Right lobe of liver (tissue), 6 donors: ENCODE data around the gene DDX54. TPM values are rescaled to one million over a fixed set of nuclear protein-coding genes. Genes with fewer than 3 reads are reported as not detected.

ENCODE experiments used
- ATAC-seq, 4 donors: fragments of 200-7000 bp; cut with Tn5 transposase; one replicate each; pipeline ENCODE4 v1.9.1; 2020; ENCODE audit warnings: mild to moderate bottlenecking in 4 of 4, moderate library complexity in 4 of 4
- DNase-seq, 3 donors: peaks; one replicate each; pipeline ENCODE4 v3.0.0-alpha.2; 2020
- H3K27ac ChIP-seq, 3 donors: fragments of 200-600 bp; one replicate each; pipeline ENCODE4 v1.8.0; 2022
- H3K27me3 ChIP-seq, 2 donors: fragments of 200-600 bp; one replicate each; pipeline ENCODE4 v1.8.0; 2022
- H3K36me3 ChIP-seq, 4 donors: fragments of 200-600 bp; sonication (generic) in 1 of 4; one replicate each; pipeline versions ENCODE4 v1.5.1 to v1.8.0; 2017 to 2022; ENCODE audit warnings: control low read depth in 1 of 4
- H3K4me1 ChIP-seq, 4 donors: fragments of 200-600 bp; sonication (generic) in 1 of 4; one replicate each; pipeline versions ENCODE4 v1.5.1 to v1.8.0; 2017 to 2022; ENCODE audit warnings: control low read depth in 1 of 4
- H3K4me3 ChIP-seq, 3 donors: fragments of 200-600 bp; one replicate each; pipeline ENCODE4 v1.8.0; 2022
- H3K9me3 ChIP-seq, 4 donors: fragments of 200-600 bp; sonication (generic) in 1 of 4; one replicate each; pipeline versions ENCODE4 v1.5.1 to v1.8.0; 2017 to 2022; ENCODE audit warnings: control low read depth in 1 of 4
- POLR2A ChIP-seq: fragments of 450-650 bp; IDR thresholded peaks from one replicate; pipeline ENCODE4 v1.6.1; 2017; ENCODE audit warnings: antibody characterized with exemption, mild to moderate bottlenecking
- WGBS: methylation state at CpG from one replicate; pipeline ENCODE4 v1.1.6; 2018; ENCODE audit warnings: low coverage, low lambda C conversion rate; ENCODE audit not compliant: insufficient coverage; ENCODE audit errors: missing lambda C conversion rate; 5-methylcytosine and 5-hydroxymethylcytosine counted together
- intact Hi-C, 2 donors: fragments of 100-400 bp; cut with DNase I; formaldehyde crosslinking; loops; one replicate each; pipeline versions ENCODE4 v1.11.2 to v1.14.1; 2022
- total RNA-seq, 6 experiments: library from RNA; depleted of rRNA in 2 of 6; stranded (reverse); fragments of >200 nt in 2 of 6; fragmentation: NEBNext Ultra II Directional in 3 of 6; extraction: Animal tissue kit (Norgen Biotek cat#: 25700) in 3 of 6; gene quantifications; one replicate each; pipeline versions ENCODE4 v1.1.0 to v1.2.4, GENCODE V29; 2016 to 2023
- TF ChIP-seq, protein P1 (sequence below), 4 donors: fragments of 200-600 bp in 3 of 4; fragments of 450-650 bp in 1 of 4; IDR thresholded peaks; one replicate each; pipeline versions ENCODE4 v1.5.1 to v1.8.0; 2016 to 2022; ENCODE audit warnings: antibody characterized with exemption in 4 of 4, mild to moderate bottlenecking in 2 of 4
- donor health status: DM: no; HTN: yes; CAD: no.
- donor health status: DM: no; HTN: no; CAD: no.
- donor health status: DM: no; HTN: no; CAD: no.
- donor health status: DM: no; HTN: yes; CAD: no.
- donor health status: DM: no; HTN: yes; CAD: no.

DDX54 gene
- total RNA-seq, 6 experiments from 2014 or later, result 22.8 to 43.8 (median 31.1) TPM

GRCh38 chr12:113135178-113136127 is 49.8 kb downstream of the DDX54 start, which contains the start of gene RASAL1:
Gene RASAL1 (minus strand): TSS chr12:113135761. CDS start chr12:113135462, 299 bp downstream.
- Histone ChIP-seq H3K4me3 (peak within 1 kb of the TSS in 1 of 3 donors; percentile 13), H3K9me3 (no peaks in the 10 kb centered on the region), H3K27ac (no peak within 1 kb of the TSS), H3K36me3 (no peaks in the 10 kb centered on the region), H3K4me1 (no peaks in the 10 kb centered on the region), H3K27me3 (no peaks in the 10 kb centered on the region)
- ATAC-seq, result peak; percentile 63 to 82 (median 66)
- TF ChIP-seq, protein P1, sequence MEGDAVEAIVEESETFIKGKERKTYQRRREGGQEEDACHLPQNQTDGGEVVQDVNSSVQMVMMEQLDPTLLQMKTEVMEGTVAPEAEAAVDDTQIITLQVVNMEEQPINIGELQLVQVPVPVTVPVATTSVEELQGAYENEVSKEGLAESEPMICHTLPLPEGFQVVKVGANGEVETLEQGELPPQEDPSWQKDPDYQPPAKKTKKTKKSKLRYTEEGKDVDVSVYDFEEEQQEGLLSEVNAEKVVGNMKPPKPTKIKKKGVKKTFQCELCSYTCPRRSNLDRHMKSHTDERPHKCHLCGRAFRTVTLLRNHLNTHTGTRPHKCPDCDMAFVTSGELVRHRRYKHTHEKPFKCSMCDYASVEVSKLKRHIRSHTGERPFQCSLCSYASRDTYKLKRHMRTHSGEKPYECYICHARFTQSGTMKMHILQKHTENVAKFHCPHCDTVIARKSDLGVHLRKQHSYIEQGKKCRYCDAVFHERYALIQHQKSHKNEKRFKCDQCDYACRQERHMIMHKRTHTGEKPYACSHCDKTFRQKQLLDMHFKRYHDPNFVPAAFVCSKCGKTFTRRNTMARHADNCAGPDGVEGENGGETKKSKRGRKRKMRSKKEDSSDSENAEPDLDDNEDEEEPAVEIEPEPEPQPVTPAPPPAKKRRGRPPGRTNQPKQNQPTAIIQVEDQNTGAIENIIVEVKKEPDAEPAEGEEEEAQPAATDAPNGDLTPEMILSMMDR (IDR thresholded peaks at IDR 0.05), result peak; percentile 18 to 48 (median 39)
- no peak for TF ChIP-seq POLR2A
- WGBS, result 2% methylated on average over 11 of the region's 68 CpGs
- intact Hi-C loops, result no loop called here
- peak in 2 of 3 donors; percentile 35 to 52 for DNase-seq

DNA sequence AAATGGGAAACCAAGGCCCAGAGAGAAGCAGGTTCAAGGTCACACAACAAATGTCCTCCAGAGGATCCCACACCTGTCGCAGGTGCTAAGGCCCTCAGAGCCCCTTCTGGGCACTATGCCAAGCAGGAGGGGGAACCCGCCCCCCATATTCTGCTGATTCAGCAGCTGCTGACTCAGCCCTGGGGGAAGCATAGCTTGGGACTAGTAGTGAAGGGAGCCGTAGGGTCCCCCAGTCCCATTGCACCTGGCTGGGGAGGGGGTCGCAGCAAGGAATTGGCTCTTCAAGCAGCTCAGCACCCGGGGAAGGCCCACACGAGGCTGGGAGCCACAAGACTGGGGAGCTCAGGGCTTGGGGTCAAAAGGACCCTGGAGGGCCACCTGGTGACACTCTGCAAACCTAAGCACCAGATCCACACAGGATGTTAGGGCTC is 50.7 kb downstream of the DDX54 start:
- 33% methylated on average over 1 of the region's 6 CpGs for WGBS
- Histone ChIP-seq H3K27me3 (no peaks in the 10 kb centered on the region), H3K4me3 (no peak overlapping the region), H3K9me3 (no peaks in the 10 kb centered on the region), H3K27ac (no peak overlapping the region), H3K4me1 (no peaks in the 10 kb centered on the region), H3K36me3 (no peaks in the 10 kb centered on the region)
- no peak for TF ChIP-seq POLR2A
- TF ChIP-seq, protein P1 (IDR thresholded peaks at IDR 0.05), result no peak
- intact Hi-C loops, result no loop called here
- ATAC-seq (no peak), DNase-seq (peak in 1 of 3 donors; percentile 39)

GRCh38 chr12:113134071-113134470 is 51.2 kb downstream of the DDX54 start:
- ATAC-seq (no peak), DNase-seq (no peak)
- Histone ChIP-seq H3K4me3 (no peak overlapping the region), H3K9me3 (no peaks in the 10 kb centered on the region), H3K27me3 (no peaks in the 10 kb centered on the region), H3K27ac (no peak overlapping the region), H3K4me1 (no peaks in the 10 kb centered on the region), H3K36me3 (no peaks in the 10 kb centered on the region)
- intact Hi-C loops, result no loop called here
- TF ChIP-seq, protein P1 (IDR thresholded peaks at IDR 0.05), result no peak
- no peak for TF ChIP-seq POLR2A
- no CpG with 5 or more reads among the region's 2 CpGs for WGBS

GRCh38 chr12:113133666-113134065 is 51.6 kb downstream of the DDX54 start:
- no peaks in the 10 kb centered on the region for H3K27me3 ChIP-seq
- intact Hi-C loops, result no loop called here
- WGBS, result no CpG with 5 or more reads among the region's 3 CpGs
- TF ChIP-seq POLR2A, result no peak
- TF ChIP-seq, protein P1 (IDR thresholded peaks at IDR 0.05), result no peak
- no peak for ATAC-seq
- no peaks in the 10 kb centered on the region for H3K36me3 ChIP-seq
- peak in 1 of 3 donors; percentile 25 for DNase-seq
- H3K9me3 ChIP-seq, result no peaks in the 10 kb centered on the region
- H3K4me3 ChIP-seq, result no peak overlapping the region
- H3K4me1 ChIP-seq, result no peaks in the 10 kb centered on the region
- H3K27ac ChIP-seq, result no peak overlapping the region
